ENCODE data around the gene SMIM22. TPM values are rescaled to one million over a fixed set of nuclear protein-coding genes. Genes with fewer than 3 reads are reported as not detected.

SMIM22 gene
- total RNA-seq, 1 donor from 2014 or later: not detected

GRCh38 chr16:4837733-4838501 is 42.7 kb downstream of the SMIM22 start:
- DNase-seq (ENCODE audit: low read depth, low spot score): no peak
- no peaks in the 10 kb centered on the region for H3K4me1 Mint-ChIP-seq
- no peaks in the 10 kb centered on the region for H3K9me3 Mint-ChIP-seq
- H3K27me3 Mint-ChIP-seq (ENCODE audit: low read depth): no peaks in the 10 kb centered on the region
- peaks cover 5% of the 10 kb centered on the region for H3K36me3 Mint-ChIP-seq (ENCODE audit: low read depth)
- H3K4me3 Mint-ChIP-seq: no peak overlapping the region
- H3K27ac Mint-ChIP-seq (ENCODE audit: unreplicated experiment): no peak overlapping the region
- TF ChIP-seq CTCF (conservative IDR thresholded peaks at IDR 0.05): no peak

DNA sequence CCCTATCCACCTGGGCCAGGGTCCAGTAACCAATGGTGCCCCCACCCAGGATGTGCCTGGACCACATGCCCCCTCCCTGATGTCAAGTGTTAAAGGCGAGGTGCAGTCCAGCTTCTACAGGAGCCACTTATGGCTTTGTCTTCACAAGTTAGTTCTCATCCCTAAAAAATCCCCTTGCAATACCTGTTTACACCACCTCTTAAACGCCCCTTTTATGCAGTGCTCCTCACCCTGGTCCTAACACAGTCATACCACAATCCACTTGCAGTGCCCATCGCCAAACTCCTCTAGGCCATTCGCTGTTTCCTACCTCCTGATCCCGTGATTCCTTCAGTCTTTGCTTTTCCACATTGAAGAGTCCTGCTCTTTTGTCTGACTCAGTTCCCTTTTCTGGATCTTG is 44.8 kb downstream of the SMIM22 start:
- H3K9me3 Mint-ChIP-seq: no peaks in the 10 kb centered on the region
- TF ChIP-seq CTCF (conservative IDR thresholded peaks at IDR 0.05): no peak
- peaks cover 5% of the 10 kb centered on the region for H3K36me3 Mint-ChIP-seq (ENCODE audit: low read depth)
- H3K27me3 Mint-ChIP-seq (ENCODE audit: low read depth): no peaks in the 10 kb centered on the region
- H3K4me1 Mint-ChIP-seq: no peaks in the 10 kb centered on the region
- no peak overlapping the region for H3K4me3 Mint-ChIP-seq
- H3K27ac Mint-ChIP-seq (ENCODE audit: unreplicated experiment): no peak overlapping the region
- no peak for DNase-seq (ENCODE audit: low read depth, low spot score)

GRCh38 chr16:4840984-4841383 is 45.8 kb downstream of the SMIM22 start:
- no peak for DNase-seq (ENCODE audit: low read depth, low spot score)

More at GRCh38 chr16:4840984-4841383, 45.8 kb downstream of the SMIM22 start:
- Mint-ChIP-seq H3K27ac (ENCODE audit: unreplicated experiment) (no peak overlapping the region), H3K27me3 (ENCODE audit: low read depth) (no peaks in the 10 kb centered on the region), H3K36me3 (ENCODE audit: low read depth) (peaks cover 5% of the 10 kb centered on the region), H3K4me1 (peaks cover 9% of the 10 kb centered on the region), H3K9me3 (no peaks in the 10 kb centered on the region), H3K4me3 (no peak overlapping the region)
- TF ChIP-seq CTCF (conservative IDR thresholded peaks at IDR 0.05): no peak

Other genes with a start within 250 kb of the SMIM22 start
- 0.30 and 0.32 TPM in 2 replicates for gene C16orf96, start 239.0 kb upstream of the SMIM22 start, total RNA-seq
- gene UBALD1, start 180.5 kb upstream of the SMIM22 start, total RNA-seq: 14.8 and 17.6 TPM in 2 replicates
- gene MGRN1, start 170.5 kb upstream of the SMIM22 start, total RNA-seq: 79.7 and 83.1 TPM in 2 replicates
- gene NUDT16L1, start 101.8 kb upstream of the SMIM22 start, total RNA-seq: 36.8 and 37.8 TPM in 2 replicates
- gene ANKS3, start 61.1 kb upstream of the SMIM22 start, total RNA-seq: 32.0 and 35.5 TPM in 2 replicates
- gene DNAAF8, start 60.8 kb upstream of the SMIM22 start, total RNA-seq: 0.68 and 0.96 TPM in 2 replicates
- gene ZNF500, start 28.2 kb upstream of the SMIM22 start, total RNA-seq: 17.6 and 21.1 TPM in 2 replicates
- 0.65 TPM in 1 of 2 replicates, not detected in the other for gene SEPTIN12, start 7.0 kb upstream of the SMIM22 start, total RNA-seq
- gene ROGDI, start 7.3 kb downstream of the SMIM22 start, total RNA-seq: 22.0 and 25.9 TPM in 2 replicates
- gene GLYR1, start 51.9 kb downstream of the SMIM22 start, total RNA-seq: 133 and 137 TPM in 2 replicates
- gene UBN1, start 52.1 kb downstream of the SMIM22 start, total RNA-seq: 44.2 and 49.6 TPM in 2 replicates
- 0.16 and 0.26 TPM in 2 replicates for gene PPL, start 141.8 kb downstream of the SMIM22 start, total RNA-seq
- 0.68 and 0.98 TPM in 2 replicates for gene SEC14L5, start 163.0 kb downstream of the SMIM22 start, total RNA-seq
- gene NAGPA, start 238.6 kb downstream of the SMIM22 start, total RNA-seq: 11.0 and 15.3 TPM in 2 replicates